Subcutaneous abdominal adipose tissue (tissue), 5 donors: Measurements from ENCODE around the gene GNAL.
"Not testable (repeated sequence)": the region's sequence is repeated elsewhere in the genome, so short reads cannot be mapped to it uniquely, and the experiment has no call there.

ENCODE experiments used
- H3K27ac ChIP-seq: one replicate; pipeline ENCODE4 v1.7.0; 2013; ENCODE audit warnings: low read depth, mild to moderate bottlenecking, inconsistent platforms, low read length, moderate library complexity
- H3K27me3 ChIP-seq, 5 donors: one replicate each; pipeline ENCODE4 v1.7.0; 2013; ENCODE audit warnings: low read length in 5 of 5, inconsistent platforms in 1 of 5; ENCODE audit not compliant: control insufficient read depth in 5 of 5, insufficient read depth in 4 of 5
- H3K36me3 ChIP-seq, 5 donors: one replicate each; pipeline ENCODE4 v1.7.0; 2013; ENCODE audit warnings: low read length in 5 of 5; ENCODE audit not compliant: control insufficient read depth in 5 of 5, insufficient read depth in 5 of 5
- H3K4me1 ChIP-seq, 5 donors: one replicate each; pipeline ENCODE4 v1.7.0; 2013; ENCODE audit warnings: low read length in 5 of 5, mild to moderate bottlenecking in 3 of 5, moderate library complexity in 1 of 5; ENCODE audit not compliant: control insufficient read depth in 5 of 5, insufficient read depth in 5 of 5
- H3K4me3 ChIP-seq, 5 donors: one replicate each; pipeline ENCODE4 v1.7.0; 2013; ENCODE audit warnings: low read length in 5 of 5, low read depth in 1 of 5
- H3K9ac ChIP-seq, 5 donors: one replicate each; pipeline ENCODE4 v1.7.0; 2013; ENCODE audit warnings: low read length in 5 of 5, mild to moderate bottlenecking in 4 of 5, moderate library complexity in 3 of 5
- H3K9me3 ChIP-seq, 5 donors: one replicate each; pipeline ENCODE4 v1.7.0; 2013; ENCODE audit warnings: low read length in 5 of 5; ENCODE audit not compliant: control insufficient read depth in 5 of 5
- donor health status: healthy.
- donor health status: healthy.
- donor health status: healthy.
- donor health status: healthy.
- donor health status: healthy.

The GNAL gene

GRCh38 chr18:11849279-11849678, 160.2 kb downstream of the GNAL start:
- no peaks in the 10 kb centered on the region for H3K9me3 ChIP-seq
- no peaks in the 10 kb centered on the region for H3K27me3 ChIP-seq
- H3K36me3 ChIP-seq = no peaks in the 10 kb centered on the region
- peak overlapping the region in 1 of 5 donors; percentile 67 for H3K9ac ChIP-seq
- H3K4me1 ChIP-seq = peaks cover 7 to 38% (median 35%) of the 10 kb centered on the region in 5 donors
- peak overlapping the region in 1 of 5 donors; percentile 78 for H3K4me3 ChIP-seq
- peak overlapping the region; percentile 99 for H3K27ac ChIP-seq

- H3K4me3 ChIP-seq = peak overlapping the region; percentile 78 to 100 (median 95)
- H3K27ac ChIP-seq = peak overlapping the region; percentile 99
- peaks cover 7 to 38% (median 35%) of the 10 kb centered on the region in 5 donors for H3K4me1 ChIP-seq
- no peaks in the 10 kb centered on the region for H3K9me3 ChIP-seq
- peak overlapping the region; percentile 67 to 100 (median 81) for H3K9ac ChIP-seq
- H3K27me3 ChIP-seq = no peaks in the 10 kb centered on the region
- H3K36me3 ChIP-seq = peaks cover 0 to 3% (median 0%) of the 10 kb centered on the region in 5 donors
Observed at GRCh38 chr18:11849841-11850634, 161.0 kb downstream of the GNAL start.

GRCh38 chr18:11850821-11851145, 161.7 kb downstream of the GNAL start:
- Histone ChIP-seq H3K9ac (peak overlapping the region; percentile 90 to 100 (median 97)), H3K4me1 (peaks cover 7 to 38% (median 35%) of the 10 kb centered on the region in 5 donors), H3K27ac (peak overlapping the region; percentile 99), H3K9me3 (no peaks in the 10 kb centered on the region), H3K27me3 (no peaks in the 10 kb centered on the region), H3K36me3 (peaks cover 0 to 3% (median 0%) of the 10 kb centered on the region in 5 donors), H3K4me3 (peak overlapping the region; percentile 78 to 100 (median 95))

GRCh38 chr18:11851146-11851805, 162.2 kb downstream of the GNAL start, which contains the start of gene CHMP1B:
CHMP1B (plus strand) TSS chr18:11851413; CDS start chr18:11851512, 99 bp downstream.
- no peaks in the 10 kb centered on the region for H3K9me3 ChIP-seq
- H3K4me1 ChIP-seq = peaks cover 7 to 38% (median 35%) of the 10 kb centered on the region in 5 donors
- H3K4me3 ChIP-seq = peak within 1 kb of the TSS; percentile 88 to 100 (median 95)
- peak within 1 kb of the TSS; percentile 90 to 100 (median 97) for H3K9ac ChIP-seq
- H3K27ac ChIP-seq = peak within 1 kb of the TSS; percentile 99
- H3K27me3 ChIP-seq = no peaks in the 10 kb centered on the region
- H3K36me3 ChIP-seq = peaks cover 0 to 3% (median 0%) of the 10 kb centered on the region in 5 donors

- peak overlapping the region; percentile 99 for H3K27ac ChIP-seq
- H3K4me3 ChIP-seq = peak overlapping the region; percentile 88 to 100 (median 95)
- H3K4me1 ChIP-seq = peaks cover 7 to 38% (median 35%) of the 10 kb centered on the region in 5 donors
- H3K9ac ChIP-seq = peak overlapping the region; percentile 90 to 100 (median 97)
- peaks cover 0 to 3% (median 0%) of the 10 kb centered on the region in 5 donors for H3K36me3 ChIP-seq
- no peaks in the 10 kb centered on the region for H3K27me3 ChIP-seq
- no peaks in the 10 kb centered on the region for H3K9me3 ChIP-seq
Observed at GRCh38 chr18:11851806-11852337, 162.8 kb downstream of the GNAL start.

GRCh38 chr18:11854554-11854953, 165.5 kb downstream of the GNAL start:
- H3K27ac ChIP-seq, H3K27me3 ChIP-seq, H3K4me3 ChIP-seq, H3K36me3 ChIP-seq, H3K9ac ChIP-seq, H3K9me3 ChIP-seq: not testable (repeated sequence)
- H3K4me1 ChIP-seq = peaks cover 14 to 50% (median 42%) of the 10 kb centered on the region in 5 donors

- H3K4me1 ChIP-seq = peaks cover 14 to 30% (median 28%) of the 10 kb centered on the region in 5 donors
- peak overlapping the region in 3 of 5 donors; percentile 30 to 87 (median 62) for H3K9ac ChIP-seq
- H3K27ac ChIP-seq = peak overlapping the region; percentile 84
- peaks cover 0 to 3% (median 0%) of the 10 kb centered on the region in 5 donors for H3K36me3 ChIP-seq
- peak overlapping the region in 2 of 5 donors; percentile 27 to 36 for H3K4me3 ChIP-seq
- H3K9me3 ChIP-seq = no peaks in the 10 kb centered on the region
- no peaks in the 10 kb centered on the region for H3K27me3 ChIP-seq
Observed at GRCh38 chr18:11857177-11857887, 168.3 kb downstream of the GNAL start.

- Histone ChIP-seq H3K27ac (no peak overlapping the region), H3K27me3 (no peaks in the 10 kb centered on the region), H3K9ac (no peak overlapping the region), H3K4me1 (peaks cover 7 to 16% (median 13%) of the 10 kb centered on the region in 5 donors), H3K9me3 (no peaks in the 10 kb centered on the region), H3K4me3 (no peak overlapping the region), H3K36me3 (peaks cover 0 to 3% (median 0%) of the 10 kb centered on the region in 5 donors)
Observed at GRCh38 chr18:11859282-11859830, 170.3 kb downstream of the GNAL start.

GRCh38 chr18:11859903-11860407, 170.9 kb downstream of the GNAL start:
- Histone ChIP-seq H3K27ac (no peak overlapping the region), H3K4me3 (no peak overlapping the region), H3K9ac (no peak overlapping the region), H3K27me3 (no peaks in the 10 kb centered on the region), H3K4me1 (peaks cover 7 to 16% (median 13%) of the 10 kb centered on the region in 5 donors), H3K36me3 (peaks cover 0 to under 1% (median 0%) of the 10 kb centered on the region in 5 donors), H3K9me3 (no peaks in the 10 kb centered on the region)
